Stimulated activated naive CD4-positive, alpha-beta T cell (primary cell): ENCODE data around the gene IPPK.
"Not testable (repeated sequence)": the region's sequence is repeated elsewhere in the genome, so short reads cannot be mapped to it uniquely, and the experiment has no call there.

Source experiments
- DNase-seq, 6 experiments: peaks; one replicate each; lab custom pipeline; 2025; lab: John Stamatoyannopoulos, UW

IPPK gene

DNA sequence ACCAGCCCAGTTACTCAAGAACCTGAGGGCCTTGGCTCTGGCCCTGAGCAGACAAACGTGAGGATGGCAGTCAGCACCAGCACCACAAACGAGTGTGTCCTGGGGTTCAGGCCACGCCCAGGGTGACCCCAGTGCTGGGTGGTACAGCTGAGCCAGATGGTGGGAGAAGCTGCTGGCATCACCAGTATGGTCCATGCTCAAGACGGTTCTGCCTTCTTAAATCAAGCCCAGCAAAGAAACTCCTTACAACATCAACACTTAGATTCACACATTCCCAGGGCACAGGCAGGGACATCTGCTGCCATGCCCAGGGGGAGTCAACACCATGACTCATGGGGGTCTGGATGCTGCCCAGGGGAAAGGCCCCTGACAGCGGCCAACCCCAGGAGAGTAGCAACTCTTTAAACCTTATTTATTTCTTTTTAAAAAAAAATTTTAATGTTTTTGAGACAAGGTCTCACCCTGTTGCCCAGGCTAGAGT is 31.3 kb downstream of the IPPK start:
- no peak for DNase-seq

DNA sequence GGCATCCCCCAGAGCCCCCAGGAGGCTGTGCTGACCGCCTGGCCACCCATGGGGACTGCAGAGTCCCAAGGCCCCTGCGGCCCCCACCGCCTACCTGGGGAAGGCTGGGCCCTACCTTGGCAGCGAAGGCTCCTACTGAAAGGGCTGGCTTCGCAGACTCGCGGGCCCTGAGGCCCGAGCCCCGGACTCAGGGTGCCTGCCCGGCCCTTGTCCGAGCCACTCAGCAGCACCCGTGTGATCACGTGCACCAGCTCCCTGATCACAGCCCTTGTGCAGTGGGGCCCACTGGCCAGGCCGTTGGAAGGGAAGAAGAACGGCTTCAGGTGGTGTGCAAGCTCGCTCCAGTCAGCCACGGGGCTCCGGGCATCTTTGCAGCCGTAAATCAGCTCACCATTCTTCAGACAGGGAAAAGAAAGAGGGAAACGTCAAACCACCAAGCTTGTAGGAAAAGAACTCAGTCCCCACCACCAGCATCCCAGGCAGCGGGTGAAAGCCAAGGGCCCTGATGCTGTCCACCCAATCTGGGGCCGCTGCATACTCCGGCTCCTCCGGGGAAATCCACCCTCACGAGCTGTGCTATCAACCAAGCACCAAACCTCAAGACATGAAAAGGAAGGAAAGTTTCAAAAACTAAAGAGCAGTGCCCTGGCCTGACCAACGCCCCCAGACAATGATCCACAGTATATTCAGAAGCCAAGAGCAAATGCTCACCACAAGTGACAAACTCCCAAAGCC is 31.9 kb downstream of the IPPK start:
- DNase-seq = no peak

DNA sequence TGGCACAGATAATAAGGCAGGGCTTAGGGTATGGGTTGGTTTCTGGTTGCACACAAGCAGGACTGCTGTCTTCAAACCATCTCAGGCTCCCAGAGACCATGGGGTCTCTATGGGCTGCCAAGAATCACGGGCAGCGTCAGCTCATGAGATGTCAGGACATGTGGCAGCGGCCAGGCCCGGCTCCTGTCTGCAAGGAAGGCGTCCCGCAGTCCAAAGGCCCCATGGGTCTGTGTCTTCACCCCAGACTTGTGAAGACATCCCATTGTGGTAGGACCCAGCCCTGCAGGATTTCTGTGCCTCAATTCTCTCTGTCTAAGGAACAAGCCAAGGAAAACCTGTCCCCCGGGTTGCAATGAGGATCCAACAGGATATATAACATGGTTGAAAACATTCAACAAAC is 32.6 kb downstream of the IPPK start:
- no peak for DNase-seq

DNA sequence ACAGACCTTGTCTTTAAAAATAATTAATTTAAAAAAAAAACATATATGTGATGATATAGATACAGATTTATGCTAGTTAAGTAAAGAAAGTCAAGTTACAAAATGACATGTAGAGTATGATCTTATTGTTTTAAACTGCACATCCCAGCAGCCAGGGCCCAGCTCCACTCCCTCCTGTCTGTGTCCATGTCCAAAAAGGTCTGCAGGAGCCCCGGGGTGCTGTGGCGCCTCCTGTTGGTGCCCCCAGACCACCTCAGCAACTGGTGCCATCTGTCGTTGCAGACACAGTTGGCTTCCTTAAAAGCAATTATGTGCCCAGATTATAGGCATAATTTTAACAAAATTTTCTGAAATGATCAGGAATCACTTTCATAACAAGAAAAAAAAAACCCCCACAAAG is 33.3 kb downstream of the IPPK start:
- no peak for DNase-seq

DNA sequence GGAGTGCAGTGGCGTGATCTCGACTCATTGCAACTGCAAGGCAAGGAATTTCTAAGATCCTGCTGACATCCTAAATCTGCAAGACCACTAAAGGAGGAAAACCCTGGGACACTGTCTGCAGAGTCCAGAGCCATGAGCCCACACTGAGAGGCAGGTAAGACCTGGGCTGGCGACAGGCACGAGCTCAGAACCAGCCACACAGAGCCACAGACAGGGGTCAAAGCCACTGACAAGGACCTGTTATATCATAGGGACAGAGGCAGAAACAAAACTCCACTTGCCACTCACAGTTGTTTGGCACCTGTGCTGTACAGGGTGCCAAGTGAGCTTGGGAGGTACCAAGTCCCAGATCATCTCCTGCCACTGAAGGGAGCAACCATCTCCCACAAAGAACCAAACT is 34.2 kb downstream of the IPPK start:
- DNase-seq = no peak

DNA sequence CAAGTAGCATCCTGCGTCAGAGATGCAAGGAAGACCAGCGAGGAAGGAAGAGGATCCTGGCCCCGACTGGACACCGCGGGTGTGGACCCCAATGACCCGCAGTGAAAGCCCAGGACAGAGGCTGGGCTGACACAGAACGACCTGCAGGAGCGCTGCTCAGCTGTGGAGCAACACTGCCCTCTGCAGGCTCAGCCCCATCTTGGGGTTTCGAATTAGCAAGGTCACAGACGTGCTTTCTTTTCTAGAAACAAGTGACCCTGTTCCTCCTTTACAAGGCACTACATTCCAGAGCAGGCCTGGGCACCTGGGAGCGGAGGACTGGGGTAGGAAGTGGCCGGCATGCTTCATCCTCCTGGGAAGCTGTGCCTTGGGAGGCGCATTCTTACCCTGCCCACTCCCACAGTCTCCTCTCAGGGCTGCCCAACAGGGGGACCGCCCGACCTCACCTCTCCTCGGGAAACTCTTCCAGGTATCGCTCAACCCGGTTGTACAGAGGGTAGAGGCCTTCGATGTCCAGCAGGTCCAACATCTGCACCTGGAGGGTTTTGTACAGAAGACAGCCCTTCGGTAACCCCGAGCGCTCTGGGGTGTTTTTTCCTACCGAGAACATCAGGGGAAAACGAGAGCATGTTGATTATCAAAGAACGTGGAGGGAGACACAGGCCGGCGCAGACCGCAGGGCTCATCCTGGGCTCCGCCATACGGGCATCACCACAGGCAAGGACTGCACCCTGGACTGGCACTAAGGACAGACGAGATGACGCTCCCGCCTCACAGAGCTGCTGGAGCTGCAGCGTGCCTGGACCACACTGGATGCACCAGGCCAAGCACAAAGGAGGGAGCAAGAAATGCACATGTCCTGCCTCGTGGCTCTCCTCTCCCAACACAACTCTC is 35.0 kb downstream of the IPPK start:
- DNase-seq = peak; percentile 18 to 51 (median 30)

DNA sequence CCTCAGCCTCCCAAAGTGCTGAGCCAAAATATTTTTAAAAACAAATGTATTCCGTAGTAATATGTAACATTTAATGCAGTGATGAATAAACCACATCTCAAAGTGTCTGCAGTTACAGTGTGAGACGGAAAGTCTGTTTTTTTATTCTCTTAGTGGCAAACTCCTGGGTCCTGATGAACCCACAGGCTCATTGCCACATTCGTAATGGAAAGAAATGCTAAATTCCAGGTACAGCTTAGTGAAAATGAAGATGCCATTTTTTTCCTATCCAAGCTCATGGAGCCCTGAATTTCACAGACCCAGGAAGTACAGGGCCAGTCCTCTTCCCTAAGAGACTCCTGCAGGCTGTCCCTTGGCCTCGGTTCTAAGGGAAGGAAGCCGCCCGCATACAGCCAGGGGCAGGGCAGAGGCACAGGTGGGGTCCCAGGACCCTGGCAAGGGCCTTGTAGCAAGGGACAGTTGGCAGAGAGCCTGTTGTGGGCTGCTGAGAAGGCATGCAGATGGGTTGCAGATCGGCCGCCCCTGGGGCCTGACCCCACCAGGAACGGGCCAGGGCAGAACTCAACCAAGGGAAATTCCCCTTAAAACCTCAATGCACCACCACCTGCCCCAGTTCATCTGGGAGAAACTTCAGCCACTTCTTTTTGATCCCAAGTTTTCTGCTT is 36.2 kb downstream of the IPPK start:
- no peak for DNase-seq

DNA sequence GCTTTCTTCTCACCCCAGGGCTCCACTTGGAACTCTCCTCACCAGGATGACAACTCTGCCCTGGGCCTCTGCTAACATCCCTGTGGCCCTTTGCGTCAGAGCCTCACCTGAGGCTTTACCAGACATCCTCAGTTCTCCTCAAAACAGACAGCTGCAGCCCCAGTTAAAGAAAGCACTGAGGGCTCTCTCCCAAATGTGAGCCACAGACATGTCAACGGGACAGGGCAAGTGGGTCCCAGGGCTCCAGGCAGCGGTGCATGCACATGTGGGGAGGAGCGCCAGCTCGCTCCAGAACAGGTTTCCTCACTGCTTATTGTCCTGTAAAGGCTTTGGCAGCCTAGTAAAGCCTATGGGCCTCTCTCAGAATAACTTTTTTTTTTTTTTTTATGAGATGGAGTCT is 37.3 kb downstream of the IPPK start:
- no peak for DNase-seq

DNA sequence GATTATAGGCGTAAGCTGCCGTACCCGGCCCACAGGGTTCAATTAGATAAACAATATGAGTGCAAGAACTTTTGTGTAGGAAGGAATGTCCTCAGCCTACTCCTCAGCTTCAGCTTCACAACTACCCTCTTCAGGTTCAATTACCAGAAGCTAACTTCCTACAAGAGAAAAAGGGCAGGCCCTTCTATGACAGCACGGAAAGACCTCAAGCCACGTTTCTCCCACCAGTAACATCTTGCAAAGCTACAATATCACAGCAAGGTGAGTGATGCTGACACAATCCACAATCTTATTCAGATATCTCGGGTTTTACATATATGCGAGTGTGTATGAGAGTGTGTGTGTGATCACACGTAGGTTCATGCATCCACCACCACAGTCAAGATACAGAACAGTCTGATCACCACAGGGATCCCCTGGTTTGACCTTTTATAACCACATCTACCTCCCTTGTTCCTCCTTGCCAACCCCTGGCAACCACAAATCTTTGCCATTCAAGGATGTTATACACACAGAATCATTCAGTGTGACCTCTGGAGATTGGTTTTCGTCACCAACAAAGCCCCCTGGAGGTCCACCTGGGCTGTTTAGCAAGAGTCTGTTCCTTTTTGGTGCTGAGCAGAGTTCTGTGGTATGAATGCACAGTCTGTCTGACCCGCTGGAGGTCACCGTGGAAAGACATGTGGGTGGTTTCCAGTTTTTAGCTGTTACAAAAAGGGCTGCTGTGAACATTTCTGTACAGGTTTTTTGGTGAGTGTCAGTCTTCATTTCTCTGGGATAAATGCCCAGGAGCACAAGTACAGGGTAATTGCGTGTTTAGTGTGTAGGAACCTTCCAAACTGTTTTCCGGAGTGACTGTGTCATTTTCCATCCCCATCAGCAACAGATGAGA is 38.2 kb downstream of the IPPK start:
- DNase-seq = no peak

DNA sequence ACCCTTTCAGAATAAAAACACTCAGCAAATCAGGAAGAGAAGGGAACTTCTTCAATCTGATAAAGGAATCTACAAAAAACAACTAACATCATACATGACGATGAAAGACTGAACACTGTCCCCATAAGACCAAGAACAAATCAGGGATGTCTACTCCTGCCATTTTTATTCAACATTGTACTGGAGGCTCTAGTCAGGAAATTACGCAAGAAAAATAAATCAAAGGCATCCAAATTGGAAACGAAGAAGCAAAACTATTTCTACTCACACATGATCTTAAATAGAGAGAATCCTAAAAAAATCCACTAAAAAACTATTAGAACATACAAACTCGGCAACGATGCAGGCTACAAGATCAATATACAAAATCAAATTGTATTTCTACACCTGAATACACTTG is 42.3 kb downstream of the IPPK start:
- DNase-seq = no peak

DNA sequence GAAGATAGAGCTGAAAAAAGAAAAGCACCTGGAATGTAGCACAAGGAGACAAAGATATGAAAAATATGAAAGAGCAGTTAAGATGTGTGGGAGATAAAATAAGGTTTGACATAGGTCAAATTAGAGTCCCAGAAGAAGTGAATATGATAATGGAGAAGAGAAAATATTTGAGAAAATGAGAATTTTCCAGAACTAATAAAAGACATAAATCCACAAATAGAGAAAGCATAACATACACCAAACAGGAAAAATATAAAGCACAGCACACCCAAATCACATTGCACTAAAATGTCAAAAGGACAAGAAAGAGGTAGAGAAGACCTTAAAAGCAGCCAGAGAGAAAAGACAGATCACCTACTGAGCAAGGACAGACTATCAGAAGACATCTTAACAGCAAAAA is 43.4 kb downstream of the IPPK start:
- no peak for DNase-seq

DNA sequence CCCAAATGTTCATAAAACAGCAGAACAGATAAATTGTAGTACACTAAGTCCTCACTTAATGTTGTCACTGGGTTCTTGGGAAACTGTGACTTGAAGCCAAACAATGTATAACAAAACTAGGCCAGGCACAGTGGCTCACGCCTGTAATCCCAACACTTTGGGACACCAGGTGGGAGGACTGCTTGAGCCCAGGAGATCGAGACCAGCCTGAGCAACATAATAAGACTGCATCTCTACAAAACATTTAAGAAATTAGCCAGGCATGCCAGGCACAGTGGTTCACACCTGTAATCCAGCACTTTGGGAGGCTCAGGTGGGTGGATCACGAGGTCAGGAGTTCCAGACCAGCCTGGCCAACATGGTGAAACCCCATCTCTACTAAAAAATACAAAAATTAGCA is 46.0 kb downstream of the IPPK start:
- DNase-seq = not testable (repeated sequence)

DNA sequence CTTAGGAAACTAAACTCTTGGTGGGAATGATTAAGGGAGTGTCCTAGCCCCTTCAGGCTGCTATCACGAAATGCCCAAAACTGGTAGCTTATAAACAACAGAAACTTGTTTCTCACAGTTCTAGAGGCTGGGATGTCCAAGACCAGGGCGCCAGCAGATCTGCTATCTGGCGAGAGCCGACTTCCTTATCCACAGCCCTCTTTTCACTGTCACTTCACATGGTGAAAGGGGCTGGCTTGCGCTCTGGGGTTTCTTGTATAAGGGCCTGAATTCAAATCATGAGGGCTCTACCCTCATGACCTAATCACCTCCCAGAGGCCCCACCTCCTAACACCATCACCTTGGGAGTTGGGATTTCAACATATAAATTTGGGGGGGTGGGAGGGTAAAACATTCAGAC is 49.1 kb downstream of the IPPK start:
- DNase-seq = no peak

DNA sequence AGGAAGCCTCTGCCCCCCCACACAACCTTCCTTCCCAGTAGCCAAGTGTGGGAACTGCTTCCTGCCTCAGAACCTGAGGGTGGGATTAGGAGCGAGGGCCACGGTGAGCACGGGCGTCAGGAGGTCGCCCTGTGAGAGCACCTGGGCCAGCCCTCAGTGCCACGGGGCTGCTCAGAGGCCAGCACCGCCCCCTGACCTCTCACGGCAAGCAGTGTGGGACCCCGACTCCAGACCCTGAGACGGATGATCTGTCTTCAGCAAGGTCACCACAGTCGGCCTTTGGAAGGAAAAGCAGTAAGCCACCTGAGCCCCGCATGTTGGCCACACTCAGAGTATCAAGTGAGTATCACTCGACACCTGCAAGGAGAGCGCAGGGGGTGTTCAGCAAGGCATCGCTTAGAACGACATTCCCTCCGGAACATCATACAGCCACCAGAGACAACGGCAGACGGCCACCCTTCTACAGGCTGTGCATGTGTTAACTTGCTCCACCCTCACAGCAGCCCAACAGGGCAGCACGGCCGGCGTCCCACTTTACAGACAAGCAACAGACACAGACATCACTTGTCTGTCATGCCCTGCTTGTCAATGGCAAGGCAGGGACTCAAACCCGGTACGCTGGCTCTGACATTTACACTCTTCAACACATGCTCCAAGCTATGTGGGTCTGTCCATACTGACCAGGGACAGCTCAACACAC is 50.2 kb downstream of the IPPK start:
- no peak for DNase-seq

DNA sequence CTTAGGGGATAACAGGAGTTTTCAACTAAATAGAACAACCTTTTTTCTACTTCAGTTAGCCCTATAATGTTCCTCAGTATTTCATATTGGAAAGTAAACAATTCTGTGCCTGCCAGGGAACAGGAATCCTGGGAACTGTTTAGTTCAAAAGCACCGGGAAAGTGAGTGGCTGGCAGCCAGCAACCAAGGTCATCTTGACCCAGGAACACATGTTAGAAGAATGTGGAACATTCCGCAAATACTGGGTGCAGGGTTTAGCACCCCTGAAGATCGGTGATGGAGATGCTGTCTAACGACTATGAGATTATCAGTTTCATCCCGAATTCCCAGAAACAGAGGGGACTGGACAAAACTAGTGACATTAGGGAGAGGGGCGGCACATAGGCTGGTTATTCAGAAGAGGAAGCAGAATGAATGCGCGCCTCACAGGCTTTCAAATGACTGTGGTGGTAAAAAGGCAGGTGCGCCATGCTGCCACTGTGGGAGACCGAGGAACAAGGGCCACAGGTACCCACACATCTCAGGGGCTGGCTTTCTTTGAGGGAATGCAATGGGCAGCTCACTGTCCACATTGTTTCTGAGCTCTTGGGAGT is 51.2 kb downstream of the IPPK start:
- DNase-seq = no peak

DNA sequence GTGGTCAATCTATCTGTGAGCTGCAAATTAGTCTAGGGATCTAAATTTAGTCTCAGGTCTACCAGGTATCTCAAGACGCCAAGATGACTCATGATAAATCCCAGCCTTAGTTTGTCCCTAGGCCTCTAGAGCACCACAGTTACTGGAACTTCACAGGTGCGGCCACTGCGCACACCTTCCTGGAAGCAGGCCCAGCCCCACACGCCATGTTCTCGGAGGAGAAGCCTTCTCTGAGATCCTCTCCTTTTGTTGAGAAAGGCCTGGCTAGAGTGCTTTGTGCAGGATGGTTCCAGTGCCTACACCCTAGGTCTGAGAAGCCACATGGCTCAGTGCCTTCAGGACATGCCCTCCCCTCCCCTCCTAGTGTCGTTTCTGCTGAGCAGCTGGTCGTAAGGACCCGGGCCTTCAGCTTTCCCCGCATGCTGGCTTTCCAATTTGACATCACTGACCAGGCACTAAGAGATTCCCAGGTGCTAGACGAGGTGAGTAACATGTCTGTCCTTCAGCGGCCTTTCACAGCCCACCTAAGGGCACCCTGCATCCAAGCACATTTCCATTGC is 51.9 kb downstream of the IPPK start:
- no peak for DNase-seq

DNA sequence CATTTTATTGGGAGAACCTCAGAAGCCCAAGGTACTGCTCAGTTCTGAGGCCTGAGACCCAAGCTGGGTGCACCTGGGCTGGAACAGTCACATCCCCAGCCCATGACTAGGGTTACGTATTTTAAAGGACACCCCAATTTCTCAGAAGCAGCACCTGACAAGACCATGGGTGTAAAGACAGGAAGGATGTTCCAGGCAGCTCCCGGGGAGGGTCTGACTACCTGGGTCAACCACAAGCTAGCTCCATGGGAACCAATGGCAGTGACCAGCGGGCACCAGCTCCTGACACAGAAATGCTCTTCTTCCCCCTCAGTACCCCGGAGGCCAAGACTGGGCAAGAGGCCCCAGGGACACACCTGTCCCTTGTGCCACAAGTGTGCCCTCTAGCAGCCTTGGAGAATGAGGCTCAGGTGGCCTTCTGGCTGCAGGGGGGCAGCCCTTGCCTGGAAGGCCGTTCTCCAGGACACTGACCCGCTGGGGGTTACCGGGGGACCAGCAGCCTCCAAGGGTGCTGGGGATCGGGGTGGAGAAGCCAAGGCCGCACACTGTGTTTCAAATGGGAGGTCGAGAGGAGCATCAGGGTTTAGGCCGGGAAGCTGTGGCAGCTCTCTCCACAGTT is 52.6 kb downstream of the IPPK start:
- DNase-seq = no peak

DNA sequence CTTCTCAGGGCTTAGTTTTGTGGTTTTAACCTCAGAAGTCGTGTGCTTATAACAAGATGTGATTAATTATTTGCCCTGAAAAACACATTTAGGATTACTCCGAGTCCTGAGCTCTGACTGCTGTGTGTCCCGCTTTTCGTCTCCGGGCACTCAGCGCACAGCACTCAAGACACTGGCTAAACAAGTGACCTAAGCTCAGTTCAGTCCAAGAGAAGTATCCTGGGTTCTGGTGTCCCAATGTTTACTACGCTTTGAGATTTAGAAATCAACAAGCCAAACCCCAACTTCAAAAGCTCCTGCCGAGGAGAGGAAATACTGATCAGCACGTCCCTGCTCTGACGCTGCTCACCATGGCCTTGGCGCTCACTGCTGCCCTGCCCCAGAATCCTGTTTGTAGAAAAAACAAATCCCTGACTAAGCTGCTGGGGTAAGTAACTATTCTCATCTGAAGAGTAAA is 53.2 kb downstream of the IPPK start:
- DNase-seq = no peak

DNA sequence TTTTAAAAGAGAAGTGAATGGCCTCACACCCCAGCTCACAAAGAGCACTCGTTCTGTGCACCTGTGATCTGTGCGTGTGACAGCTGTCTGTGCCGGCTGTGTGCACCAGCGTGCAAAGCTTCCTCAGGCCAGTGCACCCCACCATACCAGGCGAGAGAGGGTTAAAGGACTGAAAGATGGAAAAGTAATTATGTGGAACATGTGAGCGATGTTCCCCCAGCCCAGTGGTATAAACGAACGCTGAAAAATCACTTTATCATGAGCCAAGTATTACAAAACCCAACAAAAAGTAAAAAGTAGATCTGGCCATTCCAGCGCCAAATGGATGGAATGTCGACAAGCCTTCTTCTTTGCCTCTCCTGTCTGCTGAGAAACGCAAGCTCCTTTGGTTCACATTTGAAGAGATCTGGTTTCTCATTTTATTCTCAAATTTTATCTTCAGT is 53.7 kb downstream of the IPPK start:
- DNase-seq = no peak

DNA sequence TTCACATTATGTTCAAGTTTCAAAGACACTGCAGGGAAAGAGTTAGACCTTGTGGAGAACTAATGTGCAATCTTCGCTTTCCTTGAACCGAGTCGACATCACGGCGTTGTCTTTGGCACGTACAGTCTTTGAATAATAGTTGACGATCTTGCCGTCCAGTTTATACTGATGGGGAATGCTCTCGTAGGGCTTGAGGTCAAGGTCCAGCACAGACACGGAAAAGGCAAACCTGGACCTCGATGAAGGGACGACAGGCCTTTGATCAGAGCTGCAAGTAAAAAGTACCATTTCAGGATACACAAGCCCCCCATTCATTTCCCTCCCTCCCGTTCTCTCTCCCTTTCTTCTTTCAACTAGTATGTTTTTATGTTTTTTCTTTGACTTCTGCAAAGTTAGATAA is 54.1 kb downstream of the IPPK start:
- no peak for DNase-seq
